ENCODE results near the gene JAKMIP1.

The JAKMIP1 gene

DNA sequence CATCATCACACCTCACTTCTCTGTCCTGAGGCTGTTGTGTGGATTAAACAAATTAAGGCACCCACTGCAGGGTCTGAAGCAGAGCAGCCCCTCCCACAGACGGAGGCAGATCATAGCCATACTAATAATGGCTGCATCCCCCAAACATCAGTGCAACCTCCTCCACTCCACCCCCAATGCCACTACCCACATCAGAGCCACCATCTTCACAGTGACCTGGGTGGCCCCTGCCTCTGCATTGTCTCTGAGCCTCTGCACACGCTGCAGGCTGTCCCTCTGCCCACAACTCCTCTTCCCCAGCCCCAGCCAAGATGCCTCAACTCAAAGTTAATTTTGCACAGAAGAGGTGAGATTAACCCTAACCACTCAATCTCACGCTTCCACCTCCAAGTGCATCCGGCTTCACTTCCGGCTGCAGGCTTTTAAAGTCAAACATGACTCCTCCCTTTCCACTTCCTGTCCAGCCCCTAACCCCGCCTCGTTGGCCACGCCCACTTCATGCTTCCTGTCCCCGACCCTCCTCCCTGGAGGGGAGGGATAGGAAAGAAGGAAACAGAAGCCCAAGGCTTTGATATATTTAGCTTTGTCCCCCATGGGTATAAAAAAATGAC, 22.7 kb downstream of the JAKMIP1 start:
- DNase-seq: no peak

DNA sequence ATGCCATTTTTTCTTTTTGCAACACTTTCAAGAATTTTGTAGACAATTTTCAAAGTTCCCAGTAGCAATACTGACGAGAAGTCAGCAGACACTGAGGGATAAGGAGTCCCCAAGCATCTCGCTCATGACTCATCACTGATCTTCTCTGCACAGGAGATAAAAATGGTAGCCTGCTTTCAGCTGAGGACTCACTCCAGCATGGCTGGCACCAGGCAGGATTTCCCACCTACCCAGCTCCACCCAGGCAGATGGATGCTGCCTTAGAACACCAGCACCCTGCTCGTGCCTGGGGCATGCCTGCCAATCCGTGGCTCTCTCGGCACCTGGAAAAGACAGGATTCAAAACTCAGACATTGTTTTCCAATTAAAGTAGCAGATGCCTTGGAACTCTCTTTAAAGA, 24.9 kb downstream of the JAKMIP1 start:
- DNase-seq: no peak

DNA sequence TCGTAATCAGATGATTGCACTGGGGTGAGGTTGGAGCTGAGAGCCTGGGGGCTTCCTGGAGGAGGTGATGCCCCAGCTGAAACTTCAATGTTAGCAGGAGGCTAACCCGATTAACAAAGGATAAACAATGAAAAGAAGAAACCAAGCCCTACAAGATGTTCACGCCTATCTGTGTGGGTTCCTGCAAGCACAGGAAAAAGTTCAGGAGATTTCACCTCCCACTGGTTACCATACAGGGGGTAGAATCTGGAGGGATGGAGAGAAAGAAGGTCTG, 27.5 kb downstream of the JAKMIP1 start:
- no peak for DNase-seq

DNA sequence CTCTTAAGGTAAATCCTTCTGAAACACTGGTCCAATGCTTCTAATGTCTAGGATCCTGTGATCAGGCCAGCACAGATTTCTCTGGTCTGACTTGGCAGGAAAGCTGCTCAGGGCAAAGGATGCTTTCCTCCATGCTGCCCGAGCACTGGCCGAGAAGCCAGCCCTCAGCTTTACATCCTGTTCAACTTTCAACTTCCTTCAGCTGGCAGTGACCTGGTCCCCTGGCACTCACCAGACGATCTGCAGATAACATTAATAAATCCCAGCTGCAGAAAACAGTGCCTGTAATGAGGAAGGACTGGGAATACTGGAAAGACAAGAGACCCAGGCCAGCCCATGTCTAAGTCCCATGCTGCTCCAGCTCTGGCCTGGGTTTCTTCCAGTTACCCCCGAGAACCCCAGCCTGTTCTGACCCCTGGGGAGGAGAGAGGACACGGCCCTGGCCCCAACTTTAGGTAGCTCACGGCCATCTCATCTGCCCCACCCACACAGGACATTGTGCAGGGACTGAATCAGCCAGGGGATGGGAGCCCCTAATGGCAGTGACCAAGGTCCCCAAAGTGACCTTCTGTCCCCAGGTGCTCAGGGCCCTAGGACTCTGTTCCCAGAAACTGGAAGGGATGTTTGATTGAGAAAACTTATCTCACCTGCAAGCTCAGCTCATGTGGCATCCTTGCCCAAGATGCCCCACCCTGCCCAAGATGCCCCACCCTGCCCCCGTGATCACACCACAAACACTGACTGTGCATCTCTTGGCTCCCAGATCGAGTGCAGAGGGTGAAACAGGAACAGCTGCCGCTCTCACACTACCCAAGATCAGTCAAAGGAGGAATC, 28.0 kb downstream of the JAKMIP1 start:
- no peak for DNase-seq

DNA sequence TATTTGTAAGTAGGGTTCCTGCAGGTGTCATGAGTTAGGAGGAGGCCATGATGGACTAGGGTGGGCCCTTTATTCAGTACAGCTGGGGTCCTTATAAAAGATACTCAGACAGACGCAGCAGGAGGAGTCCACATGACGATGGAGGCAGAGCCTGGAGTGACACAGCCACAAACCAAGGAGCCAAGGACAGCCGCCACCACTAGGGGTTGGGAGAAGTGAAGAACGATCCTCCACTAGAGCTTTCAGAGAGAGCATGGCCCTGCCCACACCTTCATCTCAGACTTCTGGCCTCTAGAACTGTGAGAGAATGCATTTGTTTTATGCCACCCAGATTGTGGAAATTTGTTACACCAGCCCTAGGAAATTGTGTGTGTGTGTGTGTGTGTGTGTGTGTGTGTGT, 31.1 kb downstream of the JAKMIP1 start:
- DNase-seq: no peak

DNA sequence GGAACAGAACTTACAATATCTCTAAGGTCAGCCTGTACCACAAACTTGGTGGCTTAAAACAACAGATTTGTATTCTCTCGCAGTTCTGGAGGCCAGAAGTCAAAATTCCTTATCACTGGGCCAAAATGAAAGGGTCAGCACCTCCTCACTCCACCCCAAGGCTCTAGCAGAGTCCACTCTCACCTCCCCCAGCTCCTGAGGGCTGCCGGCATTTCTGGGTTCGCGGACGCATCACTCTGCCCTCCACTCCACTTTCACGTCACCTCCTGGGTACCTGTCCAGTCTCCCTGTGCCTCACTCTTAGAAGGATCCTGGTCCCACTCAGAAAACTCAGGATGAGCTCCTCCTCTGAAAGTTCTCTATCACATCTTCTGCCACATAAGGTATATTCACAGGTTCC, 34.6 kb downstream of the JAKMIP1 start:
- no peak for DNase-seq

DNA sequence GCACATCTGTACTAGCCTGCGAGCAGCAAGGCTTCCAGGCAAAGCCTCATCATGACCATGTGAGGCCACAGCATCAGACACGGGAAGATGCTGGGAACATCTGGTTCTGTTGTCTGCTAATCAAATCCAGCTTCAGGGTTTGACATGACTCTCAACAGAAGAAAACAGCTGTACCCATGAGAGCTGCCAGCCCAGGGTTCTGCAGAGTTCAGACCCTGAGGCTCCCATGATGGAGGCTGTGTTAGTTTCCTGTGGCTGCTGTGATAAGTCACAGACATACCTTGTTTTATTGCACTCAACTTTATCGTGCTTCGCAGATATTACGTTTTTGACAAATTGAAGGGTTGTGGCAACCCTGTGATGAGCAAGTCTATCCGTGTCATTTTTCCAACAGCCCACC, 37.5 kb downstream of the JAKMIP1 start:
- DNase-seq: no peak

DNA sequence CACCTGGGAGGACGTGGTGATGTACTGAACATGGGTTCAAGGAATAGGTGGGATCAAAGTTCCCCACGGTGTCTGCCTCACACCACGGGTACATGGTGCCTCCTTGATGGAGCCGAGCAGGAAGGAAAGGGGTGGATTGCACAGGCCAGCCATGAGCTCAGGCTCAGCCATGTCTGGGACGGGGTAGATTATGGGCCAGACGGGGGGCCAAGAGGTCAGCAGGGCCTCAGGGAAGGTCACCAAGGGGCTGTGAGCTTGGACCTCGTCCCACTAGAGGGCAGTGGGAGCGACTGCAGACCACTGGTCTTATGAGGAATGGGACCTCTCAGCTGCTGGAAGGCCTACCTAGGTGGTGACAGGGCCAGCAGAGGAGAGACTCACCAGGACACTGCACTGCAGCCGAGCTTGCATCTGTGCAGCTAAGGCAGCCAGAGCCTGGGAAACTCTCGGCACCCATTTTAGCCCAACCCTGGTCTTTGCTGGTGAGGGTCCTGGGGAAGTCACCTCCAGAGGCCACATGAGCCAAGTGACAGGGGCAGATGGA, 38.4 kb downstream of the JAKMIP1 start:
- no peak for DNase-seq

DNA sequence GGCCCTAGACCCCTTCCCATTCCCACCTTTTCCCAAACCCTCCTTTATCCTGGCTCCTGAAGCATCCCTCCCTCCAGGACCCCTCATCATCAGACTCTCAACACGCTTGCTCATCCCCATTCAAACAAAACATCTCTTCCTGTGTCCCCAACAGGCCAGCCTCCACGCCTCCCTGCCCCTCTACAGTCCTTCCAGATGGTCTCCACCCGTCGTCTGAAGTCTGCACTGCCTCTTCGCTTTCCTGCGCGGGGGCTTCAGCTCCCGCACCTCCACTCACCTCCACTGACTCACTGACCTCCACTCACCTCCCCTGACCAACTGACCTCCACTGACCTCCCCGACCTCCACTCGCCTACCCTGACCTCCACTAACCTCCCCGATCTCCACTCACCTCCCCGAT, 39.8 kb downstream of the JAKMIP1 start:
- no peak for DNase-seq

DNA sequence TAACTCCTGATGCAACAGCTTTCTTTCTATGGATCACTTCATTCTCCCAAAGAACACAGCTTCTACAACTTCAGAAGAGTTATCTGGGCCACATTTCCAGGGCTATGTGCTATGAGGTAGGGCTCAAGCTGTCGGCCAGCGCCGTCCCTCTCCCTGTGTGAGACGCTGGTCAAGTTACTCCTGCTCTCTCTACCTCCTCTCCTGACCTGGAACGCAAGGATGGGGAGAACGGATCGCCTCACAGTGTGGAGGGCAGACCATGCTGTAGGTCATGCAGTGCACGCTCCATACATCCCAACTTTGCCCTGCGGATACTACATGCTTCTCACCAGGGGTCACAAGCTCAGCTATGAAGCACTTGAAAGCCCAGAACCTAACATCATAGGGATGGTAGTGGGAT, 42.4 kb downstream of the JAKMIP1 start:
- DNase-seq: no peak

DNA sequence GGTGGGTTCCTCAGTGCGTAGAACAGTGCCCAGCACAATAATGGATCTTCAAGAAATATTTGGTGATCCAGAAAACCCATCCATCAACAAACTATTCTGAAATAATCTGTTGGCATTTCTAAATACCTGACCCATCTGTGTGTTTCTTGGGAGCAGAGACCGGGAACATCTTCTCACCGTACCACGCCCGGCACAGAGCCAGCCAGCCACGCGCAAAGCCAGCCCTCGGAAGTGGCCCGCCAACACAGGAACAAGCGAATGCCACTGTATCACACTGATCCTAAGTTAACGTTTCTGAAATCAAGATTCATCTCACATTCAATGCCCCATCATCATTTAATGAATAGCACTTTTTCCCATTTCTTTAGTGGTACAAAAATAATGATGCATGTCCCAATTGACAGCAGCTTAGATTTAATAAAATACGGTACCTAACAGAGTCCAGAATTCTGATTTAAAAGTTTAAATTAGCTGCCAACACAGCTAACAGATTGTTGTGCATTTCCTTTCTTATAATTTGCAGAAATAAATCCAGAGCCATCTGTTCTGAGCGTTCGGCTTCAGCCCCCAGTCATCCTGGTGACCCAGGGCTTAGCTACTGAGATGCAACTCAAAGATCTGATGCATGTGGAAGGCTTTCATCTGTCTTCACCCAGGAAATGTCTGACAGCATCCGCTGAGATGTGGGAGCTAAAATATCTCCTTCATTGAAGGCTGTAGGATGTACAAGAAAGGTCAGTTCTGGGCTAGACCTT, 44.2 kb downstream of the JAKMIP1 start:
- no peak for DNase-seq

DNA sequence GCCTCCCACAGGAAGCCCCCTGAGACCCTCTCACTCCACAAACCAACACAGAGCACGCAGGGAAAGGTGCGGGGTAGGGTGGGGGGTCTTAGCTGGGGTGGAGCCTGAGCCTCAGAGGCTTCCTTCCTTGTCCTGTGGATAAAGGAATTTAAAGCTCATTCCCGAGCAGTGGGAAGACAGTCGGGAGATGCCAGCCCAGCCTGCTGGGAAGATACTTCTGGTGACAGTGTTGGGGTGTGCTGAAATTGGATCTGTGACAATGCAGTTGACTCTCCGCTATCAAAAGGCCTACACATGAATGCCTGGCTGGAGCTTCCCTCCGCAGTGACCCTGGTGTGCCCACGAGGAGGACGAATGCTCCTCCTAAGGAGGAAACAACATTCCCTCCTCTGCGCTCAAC, 45.5 kb downstream of the JAKMIP1 start:
- no peak for DNase-seq

DNA sequence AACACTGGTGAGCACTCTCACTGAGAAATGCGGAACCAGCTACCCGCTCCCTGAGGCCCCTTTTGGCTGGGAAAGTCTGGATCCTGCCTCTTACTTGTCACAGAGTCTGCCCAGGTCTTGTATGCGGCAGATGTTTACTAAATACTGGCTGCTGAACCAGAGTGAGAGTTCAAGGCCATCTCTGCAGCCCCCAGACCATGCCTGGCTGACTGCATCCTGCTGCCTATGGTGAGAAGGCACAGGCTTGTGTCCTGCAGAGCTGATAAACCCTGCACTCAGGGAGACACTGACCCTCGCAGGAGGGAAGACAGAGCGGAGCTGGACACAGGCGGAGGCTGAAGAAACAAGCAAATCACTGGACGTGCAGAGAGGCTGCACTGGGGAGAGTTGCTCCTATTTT, 46.5 kb downstream of the JAKMIP1 start:
- DNase-seq: no peak

DNA sequence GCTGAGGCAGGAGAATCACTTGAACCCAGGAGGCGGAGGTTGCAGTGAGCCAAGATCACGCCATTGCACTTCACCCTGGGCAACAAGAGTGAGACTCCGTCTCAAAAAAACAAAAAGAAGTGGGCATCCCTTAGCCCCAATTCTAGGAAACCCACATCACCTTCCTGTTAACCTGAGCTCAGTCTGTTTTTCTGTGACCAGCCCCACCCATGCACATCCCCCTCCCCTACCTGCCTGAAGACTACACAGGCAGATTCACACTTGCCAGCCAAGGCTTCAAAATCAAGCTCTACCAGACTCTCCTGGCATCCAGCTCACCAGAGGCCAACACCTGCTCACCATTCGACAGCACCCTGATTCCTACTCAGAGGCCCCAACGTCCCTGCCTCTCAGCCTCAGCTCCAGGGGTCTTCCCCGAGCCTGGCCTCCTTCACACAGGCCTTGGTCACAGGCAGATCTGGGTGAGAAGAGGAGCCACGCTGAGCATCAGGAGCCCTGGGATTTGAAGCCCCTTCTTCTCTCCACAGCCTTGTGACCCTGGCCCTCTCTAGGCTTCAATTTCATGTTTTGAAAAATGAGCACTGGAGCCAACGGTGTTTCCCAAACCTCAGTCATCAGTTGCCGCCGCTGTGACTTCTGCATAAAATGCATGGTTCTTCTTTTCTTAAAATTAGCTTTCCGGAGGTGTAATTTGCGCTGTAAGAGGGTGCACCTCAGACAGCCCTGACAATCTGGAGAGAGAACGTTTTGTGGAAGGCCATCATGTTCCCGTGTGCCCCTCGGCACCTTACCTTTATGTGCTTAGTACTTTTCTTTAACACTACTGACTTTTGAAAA, 47.3 kb downstream of the JAKMIP1 start:
- no peak for DNase-seq

DNA sequence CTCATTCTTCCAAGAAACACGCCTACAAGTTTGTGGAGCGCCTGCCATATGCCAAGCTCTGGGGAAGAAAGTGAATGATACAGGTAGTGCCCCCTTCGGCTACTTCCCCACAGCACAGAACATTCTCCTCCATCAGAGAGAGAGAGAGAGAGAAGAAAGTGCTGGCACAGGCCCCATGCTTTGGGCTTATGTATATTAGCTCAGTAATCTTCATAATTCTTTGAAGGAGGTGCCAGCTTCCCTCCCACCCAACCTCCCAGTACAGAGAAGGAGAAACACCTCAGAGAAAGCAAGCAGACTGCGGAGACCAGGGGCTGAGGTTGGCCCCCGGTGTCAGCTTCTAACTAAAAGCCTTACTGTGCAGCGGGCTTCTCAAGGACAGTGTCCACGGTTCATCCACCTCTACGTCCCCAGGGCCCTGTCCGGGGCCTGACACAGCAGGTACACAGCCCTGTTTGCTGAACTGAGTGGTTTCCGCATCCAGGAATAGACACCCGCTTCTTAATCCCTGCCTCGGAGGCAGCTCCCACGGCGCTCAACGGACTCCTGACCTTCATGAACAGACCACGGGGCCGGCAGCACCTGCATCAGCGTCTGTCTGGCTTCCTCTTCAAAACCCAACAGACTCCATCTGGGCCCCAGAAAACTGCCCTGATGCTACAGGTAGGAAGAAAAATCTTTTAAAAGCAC, 50.2 kb downstream of the JAKMIP1 start:
- DNase-seq: no peak

DNA sequence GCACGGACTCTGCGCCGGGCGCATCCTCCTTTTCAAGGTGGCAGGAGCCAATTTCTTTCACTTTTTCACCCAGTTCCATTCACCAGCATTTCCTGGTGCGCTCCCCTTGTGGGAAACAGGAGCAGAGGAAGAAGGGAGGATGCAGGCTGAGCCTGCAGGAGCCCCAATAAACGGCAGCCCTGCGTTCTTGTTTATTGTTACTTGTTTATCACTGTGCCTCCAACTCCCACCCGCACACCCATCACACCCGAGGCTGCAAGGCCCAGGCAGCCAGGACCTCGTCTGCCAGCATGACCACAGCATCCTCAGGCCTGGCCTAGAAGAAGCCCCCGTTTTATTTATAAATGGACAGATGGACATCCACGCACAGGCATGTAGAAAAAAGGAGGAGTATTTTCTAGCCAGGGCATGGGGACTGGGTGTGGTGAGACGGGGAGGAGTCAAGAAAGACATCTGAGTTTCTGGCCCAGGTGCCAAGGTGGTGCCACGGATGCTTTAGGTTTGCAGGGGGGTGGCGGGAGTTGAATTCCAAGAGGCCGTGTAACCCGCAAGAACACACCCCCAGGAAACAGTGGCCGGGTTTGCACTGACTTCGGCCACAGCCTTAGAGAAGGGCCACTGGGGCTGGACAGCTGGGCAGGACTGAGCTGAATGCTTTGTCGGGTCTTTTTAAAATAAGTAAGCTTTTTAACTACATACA, 51.7 kb downstream of the JAKMIP1 start:
- no peak for DNase-seq

DNA sequence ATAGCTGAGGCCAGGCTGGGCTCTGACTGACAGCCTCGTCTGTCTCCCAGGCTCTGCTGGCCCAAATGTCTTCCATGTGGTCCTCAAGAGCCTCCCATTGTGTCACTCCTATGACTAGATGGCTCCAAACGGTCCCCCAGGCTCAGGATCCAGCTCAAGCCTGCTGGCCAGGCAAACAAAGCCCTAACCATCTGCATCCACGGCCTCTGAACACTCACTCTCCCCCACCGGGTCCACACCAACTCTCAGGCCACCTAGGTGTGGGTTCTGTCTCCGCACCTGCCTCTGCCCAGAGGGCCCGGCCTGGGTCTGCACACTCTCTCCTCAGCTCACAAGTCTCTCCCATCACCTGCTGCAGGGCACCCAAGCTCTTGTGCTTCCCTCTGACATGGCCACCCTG, 52.9 kb downstream of the JAKMIP1 start:
- DNase-seq: no peak

DNA sequence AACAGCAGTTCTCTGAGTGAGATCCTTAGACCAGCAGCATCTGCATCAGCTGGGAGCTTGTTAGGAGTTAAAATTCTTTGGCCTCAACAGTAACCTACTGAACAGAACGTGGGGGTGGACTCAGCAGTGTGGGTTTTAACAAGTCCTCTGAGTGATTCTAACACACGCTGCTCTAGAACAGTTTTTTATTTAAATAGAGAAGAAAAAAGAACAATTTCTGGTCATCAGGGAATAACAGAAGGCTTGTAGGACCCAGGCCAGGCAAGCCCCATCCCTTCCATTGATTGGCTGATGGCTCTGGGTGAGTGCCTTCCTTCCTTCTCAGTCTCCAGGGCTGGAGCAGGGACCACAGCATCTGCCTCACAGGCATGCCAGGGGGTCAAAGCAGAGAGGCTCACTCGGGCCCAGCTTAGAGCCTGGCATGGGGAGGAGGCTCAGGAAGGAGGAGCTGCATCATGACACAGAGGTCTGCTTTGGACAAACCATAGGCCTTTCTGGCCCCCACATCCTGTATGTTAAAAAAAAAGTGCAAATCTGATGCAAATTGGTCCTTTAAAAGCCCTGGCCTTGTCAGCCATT, 56.7 kb downstream of the JAKMIP1 start:
- no peak for DNase-seq

DNA sequence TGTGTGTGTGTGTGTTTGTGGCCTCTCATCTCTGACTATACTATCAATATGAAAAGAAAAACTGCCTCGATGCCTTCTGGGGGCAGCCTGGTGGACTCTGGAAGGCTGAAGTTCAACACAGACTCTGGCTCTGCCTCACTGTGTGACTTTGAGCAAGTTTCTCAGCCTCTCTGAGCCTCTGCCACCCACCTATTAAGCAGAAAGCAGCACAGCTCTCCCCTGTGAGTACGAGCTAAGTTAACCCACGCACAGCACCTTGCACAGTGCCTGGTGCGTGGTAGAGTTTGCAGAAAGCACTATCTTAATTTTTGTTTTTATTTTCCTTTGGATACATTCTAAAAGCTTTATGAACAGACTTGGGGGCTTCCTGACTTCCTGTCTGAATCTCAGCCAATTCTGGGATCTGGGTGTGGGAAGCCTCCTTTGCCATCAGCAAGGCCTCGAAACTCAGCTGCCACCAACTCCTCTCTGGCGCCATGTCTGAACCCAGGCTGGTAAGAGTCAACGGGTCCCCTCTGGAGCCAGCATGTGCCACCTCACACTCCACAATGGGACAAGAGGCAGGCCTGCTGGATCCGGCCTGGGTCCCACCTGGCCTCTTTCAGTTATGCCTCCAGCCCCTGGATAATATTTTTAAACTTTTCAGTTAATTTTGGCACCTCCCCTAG, 57.3 kb downstream of the JAKMIP1 start:
- no peak for DNase-seq

DNA sequence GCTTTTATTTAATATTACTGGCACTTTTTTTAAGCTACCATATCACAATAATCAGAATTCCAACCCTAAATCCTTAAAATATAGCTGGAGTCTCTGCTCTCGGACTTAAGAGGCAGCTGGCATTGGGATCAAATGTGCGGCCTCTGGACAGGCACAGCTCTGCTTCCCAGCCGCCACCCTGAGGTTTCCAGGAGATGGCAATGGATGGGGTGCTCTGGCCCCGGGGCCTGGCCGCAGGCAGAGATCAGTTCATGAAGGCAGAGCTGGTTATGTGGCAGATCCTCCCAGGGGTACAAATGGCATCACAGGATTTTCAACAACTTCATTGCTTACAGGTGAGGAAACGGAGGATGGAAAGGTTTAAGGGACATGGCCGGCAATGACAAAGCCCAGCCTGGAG, 57.8 kb downstream of the JAKMIP1 start:
- DNase-seq: no peak

DNA sequence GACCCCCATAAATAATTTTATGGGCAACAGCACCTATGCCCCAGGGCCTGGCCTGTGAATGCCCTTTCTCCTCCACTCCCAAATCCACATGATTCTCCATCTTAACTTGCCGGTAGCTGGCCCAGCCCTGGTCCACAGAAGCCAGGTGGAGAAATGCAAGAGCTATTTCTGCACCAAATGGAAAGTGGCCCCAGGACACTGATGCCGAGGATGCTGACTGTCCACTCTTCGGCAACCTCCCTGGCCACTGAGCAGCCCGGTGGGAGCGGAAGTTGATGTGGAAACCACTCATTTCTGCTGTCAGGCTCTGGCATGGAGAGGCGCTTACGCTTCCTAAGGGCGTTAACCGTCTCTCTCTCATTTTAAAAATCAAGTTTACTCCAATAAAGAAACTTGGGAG, 58.8 kb downstream of the JAKMIP1 start:
- no peak for DNase-seq
